HuH-7.5 (cell line): ENCODE data around the gene TMEM143.
"Not testable (repeated sequence)": the region's sequence is repeated elsewhere in the genome, so short reads cannot be mapped to it uniquely, and the experiment has no call there.

ENCODE experiments used
- DNase-seq: peaks from one replicate; pipeline ENCODE4 v3.0.0; 2011; ENCODE audit warnings: low spot score

TMEM143 gene

DNA sequence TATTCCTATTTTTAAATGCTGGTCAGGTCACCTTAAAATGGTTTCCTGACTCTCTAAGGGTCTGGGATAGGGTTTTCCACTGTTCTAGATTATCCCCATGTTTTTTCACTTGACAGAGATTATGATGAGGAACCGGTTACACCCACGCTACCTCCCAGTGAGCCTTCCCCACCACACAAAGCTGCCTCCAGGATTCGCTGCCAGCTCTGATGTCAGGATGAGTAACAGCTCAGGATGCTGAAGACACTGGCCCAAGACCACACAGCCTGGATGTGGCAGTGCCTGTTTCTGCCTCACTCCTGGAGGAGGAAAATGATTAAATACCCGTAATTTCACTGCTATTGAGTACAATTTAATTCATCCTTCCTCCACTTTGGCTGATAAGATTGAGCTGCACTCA, 70.9 kb downstream of the TMEM143 start:
- DNase-seq: no peak

DNA sequence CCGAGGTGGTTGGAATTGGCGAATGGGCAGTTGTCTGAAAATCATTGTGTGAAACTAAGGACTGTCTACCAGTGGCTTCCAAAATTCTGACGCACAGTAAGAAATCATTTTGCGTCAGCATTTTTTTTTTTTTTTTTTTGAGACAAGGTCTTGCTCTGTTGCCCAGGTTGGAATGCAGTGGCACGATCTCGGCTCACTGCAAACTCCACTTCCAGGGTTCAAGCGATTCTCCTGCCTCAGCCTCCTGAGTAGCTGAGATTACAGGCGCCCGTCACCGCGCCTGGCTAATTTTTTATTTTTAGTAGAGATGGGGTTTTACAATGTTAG, 72.3 kb downstream of the TMEM143 start:
- DNase-seq: not testable (repeated sequence)

DNA sequence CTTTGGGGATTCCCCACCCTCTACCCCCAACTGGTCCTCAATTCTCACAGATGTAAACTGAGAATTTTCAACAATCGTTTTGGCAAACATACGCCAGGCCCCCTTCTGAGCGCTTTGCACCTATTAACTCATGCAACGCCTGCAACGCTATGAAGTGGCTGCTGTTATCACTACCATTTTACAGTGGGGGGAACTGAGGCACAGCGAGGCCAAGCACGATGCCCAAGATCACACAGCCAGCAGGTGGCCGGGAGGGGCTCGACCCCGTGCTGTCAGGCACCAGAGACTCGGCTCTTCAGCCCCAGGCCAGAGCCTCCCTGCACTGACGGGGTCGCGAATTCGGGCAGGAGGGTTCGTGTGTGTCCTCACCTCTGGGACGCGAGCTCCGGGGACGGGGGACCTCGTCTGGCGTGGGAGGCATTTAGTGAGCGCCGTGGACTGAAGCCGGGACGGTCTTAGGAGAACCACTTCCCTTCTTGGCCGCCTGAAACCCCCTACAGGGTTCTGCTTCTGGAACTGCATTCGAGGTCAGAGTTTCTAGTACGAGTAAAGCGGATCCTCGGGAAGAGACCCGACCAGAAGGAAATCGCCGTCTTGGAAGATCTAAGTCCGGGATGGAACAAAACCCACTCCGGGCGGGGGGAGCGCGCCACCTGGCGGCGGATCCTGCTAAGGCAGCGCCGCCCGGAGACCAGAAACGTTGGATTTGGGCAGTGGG, 72.8 kb downstream of the TMEM143 start:
- DNase-seq: peak; percentile 68

DNA sequence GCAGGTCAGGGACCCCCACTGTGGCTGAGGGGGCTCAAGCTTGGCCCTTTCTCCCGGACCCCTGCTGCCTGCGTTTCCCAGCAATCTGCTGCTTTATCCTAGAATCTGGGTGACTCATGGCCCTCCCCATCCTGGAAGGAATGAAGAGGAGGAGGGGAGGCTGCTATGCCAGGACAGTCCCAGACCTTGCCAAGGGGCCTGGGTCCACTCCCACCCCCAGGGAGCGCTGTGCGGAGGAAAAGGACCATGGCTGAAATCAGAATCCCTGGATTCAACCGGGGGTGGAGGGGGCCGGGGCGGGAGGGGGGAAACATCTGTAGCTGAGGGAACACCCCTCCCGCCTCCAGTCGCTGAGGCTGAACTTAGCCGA, 73.4 kb downstream of the TMEM143 start:
- DNase-seq: peak; percentile 43

DNA sequence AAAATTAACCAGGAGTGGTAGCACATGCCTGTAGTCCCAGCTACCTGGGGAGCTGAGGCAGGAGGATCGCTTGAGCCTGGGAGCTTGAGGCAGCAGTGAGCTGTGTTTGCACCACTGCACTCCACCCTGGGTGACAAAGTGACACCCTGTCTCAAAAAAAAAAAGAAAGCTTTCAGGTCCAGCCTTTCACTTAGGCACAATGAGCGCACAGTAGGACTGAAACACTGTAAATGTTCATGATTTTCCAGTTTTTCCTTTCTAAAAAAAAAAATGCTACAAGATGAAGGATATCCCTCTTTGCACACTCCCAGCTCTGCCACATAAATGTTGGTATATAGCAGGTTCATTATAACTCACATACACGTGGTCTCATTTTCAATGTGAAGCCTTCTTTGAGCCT, 76.0 kb downstream of the TMEM143 start:
- DNase-seq: no peak

DNA sequence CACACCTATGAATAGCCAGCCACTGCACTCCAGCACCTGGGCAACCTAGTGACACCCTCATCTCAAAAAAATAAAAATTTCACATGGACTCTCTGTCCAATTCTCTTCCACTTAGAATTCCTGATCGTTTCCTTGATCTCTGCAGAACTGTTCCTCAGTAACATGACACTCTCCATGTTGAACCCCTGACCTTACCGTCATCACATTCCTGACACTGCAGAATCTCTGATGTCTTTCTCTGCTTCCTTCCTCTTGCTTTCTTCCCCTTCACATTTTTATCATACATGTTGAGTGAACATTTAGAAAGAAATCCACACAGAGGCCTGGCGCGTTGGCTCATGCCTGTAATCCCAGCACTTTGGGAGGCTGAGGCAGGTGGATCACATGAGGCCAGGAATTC, 78.8 kb downstream of the TMEM143 start:
- no peak for DNase-seq

DNA sequence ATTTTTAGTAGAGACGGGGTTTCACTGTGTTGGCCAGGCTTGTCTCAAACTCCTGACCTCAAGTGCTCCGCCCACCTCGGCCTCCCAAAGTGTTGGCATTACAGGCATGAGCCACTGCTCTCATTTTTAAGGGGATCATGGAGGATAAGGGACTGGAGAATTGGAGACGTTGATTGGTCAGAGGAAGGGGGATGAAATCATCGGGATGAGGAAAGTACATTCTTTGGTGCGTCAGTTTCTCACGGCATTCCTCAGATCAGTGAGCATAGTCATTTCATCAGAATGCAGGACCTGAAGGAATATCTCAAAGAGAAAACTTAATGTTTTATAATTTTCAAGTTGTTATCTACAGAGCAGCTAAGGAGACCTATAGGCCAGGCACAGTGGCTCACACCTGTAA, 79.8 kb downstream of the TMEM143 start:
- no peak for DNase-seq
